HepG2 (cell line): ENCODE results near the gene ZNF24. TPM values are rescaled to one million over a fixed set of nuclear protein-coding genes. Genes with fewer than 3 reads are reported as not detected.

Experiments used
- AGO1 ChIP-seq: fragments of 200-400 bp; formaldehyde crosslinking; IDR thresholded peaks from 2 replicates; pipeline ENCODE4 v1.6.1; 2017; ENCODE audit warnings: mild to moderate bottlenecking, low read depth, low read length, moderate library complexity; ENCODE audit not compliant: poor library complexity, severe bottlenecking
- ARID2 ChIP-seq: sonication (generic); formaldehyde crosslinking; IDR thresholded peaks from 2 replicates; pipeline ENCODE4 v1.8.1; 2022; ENCODE audit warnings: mild to moderate bottlenecking, missing genetic modification reagents, borderline replicate concordance
- ARNT2 ChIP-seq: sonication (generic); formaldehyde crosslinking; IDR thresholded peaks from 2 replicates; pipeline ENCODE4 v1.8.0; 2022; ENCODE audit warnings: mild to moderate bottlenecking, low read depth, missing genetic modification reagents, moderate library complexity
- HDAC2 ChIP-seq: sonication (generic); formaldehyde crosslinking; IDR thresholded peaks from 2 replicates; pipeline ENCODE4 v1.4.0; 2020; ENCODE audit warnings: missing genetic modification reagents
- KDM5B ChIP-seq: sonication (generic); formaldehyde crosslinking; IDR thresholded peaks from 2 replicates; pipeline ENCODE4 v1.4.0; 2020; ENCODE audit warnings: missing genetic modification reagents, mild to moderate bottlenecking, borderline replicate concordance
- KLF11 ChIP-seq: IDR thresholded peaks from 2 replicates; pipeline ENCODE4 v1.6.1; 2016; ENCODE audit warnings: missing compliant biosample characterization
- NR1H2 ChIP-seq: sonication (generic); formaldehyde crosslinking; IDR thresholded peaks from 2 replicates; pipeline ENCODE4 v1.8.1; 2022; ENCODE audit warnings: low read depth, missing genetic modification reagents, borderline replicate concordance
- REL ChIP-seq: sonication (generic); formaldehyde crosslinking; conservative IDR thresholded peaks from 2 replicates; pipeline ENCODE4 v1.8.0; 2022; ENCODE audit warnings: mild to moderate bottlenecking, missing genetic modification reagents, moderate library complexity
- RELA ChIP-seq: sonication (generic); formaldehyde crosslinking; IDR thresholded peaks from 2 replicates; pipeline ENCODE4 v1.4.0; 2020; ENCODE audit warnings: missing genetic modification reagents
- SP5 ChIP-seq: IDR thresholded peaks from 2 replicates; pipeline ENCODE4 v1.6.1; 2016; ENCODE audit warnings: low read depth, borderline replicate concordance
- U2AF1 ChIP-seq: fragments of 200-400 bp; formaldehyde crosslinking; optimal IDR thresholded peaks from 2 replicates; pipeline ENCODE3; 2017; ENCODE audit warnings: mild to moderate bottlenecking, low read depth, low read length
- ZFP41 ChIP-seq: sonication (generic); formaldehyde crosslinking; IDR thresholded peaks from 2 replicates; pipeline ENCODE4 v1.4.0; 2020; ENCODE audit warnings: mild to moderate bottlenecking, missing genetic modification reagents, borderline replicate concordance
- ZMYM4 ChIP-seq: sonication (generic); formaldehyde crosslinking; IDR thresholded peaks from 2 replicates; pipeline ENCODE4 v1.8.1; 2023; ENCODE audit warnings: mild to moderate bottlenecking, missing genetic modification reagents
- ZNF143 ChIP-seq: sonication (generic); formaldehyde crosslinking; IDR thresholded peaks from 2 replicates; pipeline ENCODE4 v1.4.0; 2020; ENCODE audit warnings: missing genetic modification reagents
- ZNF274 ChIP-seq: sonication (generic); formaldehyde crosslinking; IDR thresholded peaks from 2 replicates; pipeline ENCODE4 v1.5.1; 2020; ENCODE audit warnings: mild to moderate bottlenecking, missing genetic modification reagents
- ZNF460 ChIP-seq: sonication (generic); formaldehyde crosslinking; IDR thresholded peaks from 2 replicates; pipeline ENCODE4 v1.5.1; 2020; ENCODE audit warnings: missing genetic modification reagents, mild to moderate bottlenecking, borderline replicate concordance
- ZNF687 ChIP-seq: sonication (generic); formaldehyde crosslinking; IDR thresholded peaks from 2 replicates; pipeline ENCODE4 v1.5.1; 2020; ENCODE audit warnings: mild to moderate bottlenecking, missing genetic modification reagents, moderate library complexity
- ZNF790 ChIP-seq: sonication (generic); formaldehyde crosslinking; IDR thresholded peaks from 2 replicates; pipeline ENCODE4 v1.8.0; 2022; ENCODE audit warnings: missing genetic modification reagents, mild to moderate bottlenecking, borderline replicate concordance
- polyA plus RNA-seq, 8 experiments: library from polyadenylated mRNA; depleted of rRNA in 3 of 8; stranded (reverse) in 7 of 8; unstranded in 1 of 8; fragments of >200 nt; fragmentation: Illumina TruSeq in 4 of 8; extraction: Trizol in 4 of 8; gene quantifications; 2 replicates each; pipeline versions ENCODE4 v1.2.1 to v1.2.3, GENCODE V29; 2011 to 2016; ENCODE audit warnings: low read depth in 4 of 8, missing spikeins in 1 of 8, mixed read lengths in 1 of 8; ENCODE audit not compliant: insufficient read depth in 1 of 8
- total RNA-seq, 5 experiments: library from RNA; depleted of rRNA; stranded (reverse); fragments of >200 nt; fragmentation: Illumina TruSeq; extraction: Trizol; gene quantifications; 2 replicates each; pipeline ENCODE4 v1.2.3, GENCODE V29; 2016; ENCODE audit warnings: low read depth in 1 of 5
- TF ChIP-seq, protein P1 (sequence below): sonication (generic); formaldehyde crosslinking; IDR thresholded peaks from 2 replicates; pipeline ENCODE4 v1.9.0; 2021; ENCODE audit warnings: missing genetic modification reagents, borderline replicate concordance
- TF ChIP-seq, protein P2 (sequence below): IDR thresholded peaks from 2 replicates; pipeline ENCODE4 v1.6.1; 2016; ENCODE audit warnings: low read depth, control low read depth
- TF ChIP-seq, protein P3 (sequence below): sonication (generic); formaldehyde crosslinking; IDR thresholded peaks from 2 replicates; pipeline ENCODE4 v1.8.0; 2022; ENCODE audit warnings: mild to moderate bottlenecking, missing genetic modification reagents, moderate library complexity

The ZNF24 gene
- total and polyA plus RNA-seq, 2 of the 13 experiments (the other 11 are each of a cell fraction or from before 2014, with no cell fraction given), result 19.5 to 41.1 TPM

DNA sequence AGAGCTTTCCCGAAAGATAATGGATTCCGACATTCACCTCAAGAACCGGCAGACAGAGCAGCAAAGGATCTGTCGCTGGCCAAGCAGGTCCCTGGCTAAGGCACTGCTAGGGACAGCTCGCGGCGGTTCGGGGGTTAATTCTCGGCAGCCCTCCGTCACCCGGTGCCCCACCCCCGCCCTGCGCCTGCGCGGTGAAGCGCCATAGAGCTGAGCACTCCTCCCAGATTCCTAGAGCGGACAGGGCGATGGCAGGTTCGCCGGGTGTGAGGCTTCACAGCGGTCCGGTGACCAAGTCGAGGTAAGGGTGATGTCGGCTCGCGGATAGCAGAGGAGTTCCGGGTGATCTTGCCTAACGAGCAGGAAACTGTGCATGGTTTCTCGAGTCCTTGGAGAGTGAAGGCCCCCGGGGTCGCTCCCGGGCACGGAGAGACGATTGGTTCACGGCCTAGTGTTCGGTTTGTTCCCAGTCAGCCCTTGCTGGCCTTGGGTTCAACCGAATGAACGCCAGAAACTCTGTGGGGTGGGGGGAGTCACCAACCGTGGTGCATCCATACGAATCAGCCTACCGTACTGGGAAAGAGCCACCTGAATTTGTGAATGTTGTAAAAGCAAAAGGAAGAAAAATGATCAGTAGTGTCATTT lies 54.0 kb downstream of the ZNF24 start, which contains the start of gene ZSCAN30 (continued):
- TF ChIP-seq, protein P1, sequence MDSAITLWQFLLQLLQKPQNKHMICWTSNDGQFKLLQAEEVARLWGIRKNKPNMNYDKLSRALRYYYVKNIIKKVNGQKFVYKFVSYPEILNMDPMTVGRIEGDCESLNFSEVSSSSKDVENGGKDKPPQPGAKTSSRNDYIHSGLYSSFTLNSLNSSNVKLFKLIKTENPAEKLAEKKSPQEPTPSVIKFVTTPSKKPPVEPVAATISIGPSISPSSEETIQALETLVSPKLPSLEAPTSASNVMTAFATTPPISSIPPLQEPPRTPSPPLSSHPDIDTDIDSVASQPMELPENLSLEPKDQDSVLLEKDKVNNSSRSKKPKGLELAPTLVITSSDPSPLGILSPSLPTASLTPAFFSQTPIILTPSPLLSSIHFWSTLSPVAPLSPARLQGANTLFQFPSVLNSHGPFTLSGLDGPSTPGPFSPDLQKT (CRISPR knock-in tag), result no peak
- TF ChIP-seq ZNF790 (peak; percentile 97; the same call in 1 of the 2 replicates), KLF11 (CRISPR knock-in tag) (no peak; the same call in 1 of the 2 replicates), HDAC2 (CRISPR knock-in tag) (peak; percentile 82), SP5 (no peak; the same call in 1 of the 2 replicates), ZNF460 (CRISPR knock-in tag) (peak; percentile 40; the same call in 1 of the 2 replicates), KDM5B (CRISPR knock-in tag) (peak; percentile 98; the same call in 1 of the 2 replicates), RELA (CRISPR knock-in tag) (no peak; the same call in 1 of the 2 replicates), ZNF274 (CRISPR knock-in tag) (peak; percentile 91), ZMYM4 (CRISPR knock-in tag) (peak; percentile 97), ARID2 (CRISPR knock-in tag) (peak; percentile 84), ZFP41 (CRISPR knock-in tag) (peak; percentile 92; the same call in 1 of the 2 replicates), NR1H2 (CRISPR knock-in tag) (peak; percentile 43; the same call in 1 of the 2 replicates), U2AF1 (peak; percentile 85), ZNF143 (peak; percentile 74), AGO1 (no peak), REL (0 out of 2 replicates have a peak, but pooled peaks have one; percentile 36), ARNT2 (CRISPR knock-in tag) (peak; percentile 60; the same call in 1 of the 2 replicates), ZNF687 (peak; percentile 95)
- TF ChIP-seq, protein P2, sequence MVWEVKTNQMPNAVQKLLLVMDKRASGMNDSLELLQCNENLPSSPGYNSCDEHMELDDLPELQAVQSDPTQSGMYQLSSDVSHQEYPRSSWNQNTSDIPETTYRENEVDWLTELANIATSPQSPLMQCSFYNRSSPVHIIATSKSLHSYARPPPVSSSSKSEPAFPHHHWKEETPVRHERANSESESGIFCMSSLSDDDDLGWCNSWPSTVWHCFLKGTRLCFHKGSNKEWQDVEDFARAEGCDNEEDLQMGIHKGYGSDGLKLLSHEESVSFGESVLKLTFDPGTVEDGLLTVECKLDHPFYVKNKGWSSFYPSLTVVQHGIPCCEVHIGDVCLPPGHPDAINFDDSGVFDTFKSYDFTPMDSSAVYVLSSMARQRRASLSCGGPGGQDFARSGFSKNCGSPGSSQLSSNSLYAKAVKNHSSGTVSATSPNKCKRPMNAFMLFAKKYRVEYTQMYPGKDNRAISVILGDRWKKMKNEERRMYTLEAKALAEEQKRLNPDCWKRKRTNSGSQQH, result peak; percentile 95
- TF ChIP-seq, protein P3, sequence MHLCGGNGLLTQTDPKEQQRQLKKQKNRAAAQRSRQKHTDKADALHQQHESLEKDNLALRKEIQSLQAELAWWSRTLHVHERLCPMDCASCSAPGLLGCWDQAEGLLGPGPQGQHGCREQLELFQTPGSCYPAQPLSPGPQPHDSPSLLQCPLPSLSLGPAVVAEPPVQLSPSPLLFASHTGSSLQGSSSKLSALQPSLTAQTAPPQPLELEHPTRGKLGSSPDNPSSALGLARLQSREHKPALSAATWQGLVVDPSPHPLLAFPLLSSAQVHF (CRISPR knock-in tag), result no peak
